NCI-H510A treated with DMSO at 0.1 percent for 48 hours (cell line): ENCODE measurements around the gene SLC39A12.

ENCODE experiments used
- DNase-seq: peaks from one replicate; lab custom pipeline; 2025; lab: John Stamatoyannopoulos, UW

SLC39A12 gene

DNA sequence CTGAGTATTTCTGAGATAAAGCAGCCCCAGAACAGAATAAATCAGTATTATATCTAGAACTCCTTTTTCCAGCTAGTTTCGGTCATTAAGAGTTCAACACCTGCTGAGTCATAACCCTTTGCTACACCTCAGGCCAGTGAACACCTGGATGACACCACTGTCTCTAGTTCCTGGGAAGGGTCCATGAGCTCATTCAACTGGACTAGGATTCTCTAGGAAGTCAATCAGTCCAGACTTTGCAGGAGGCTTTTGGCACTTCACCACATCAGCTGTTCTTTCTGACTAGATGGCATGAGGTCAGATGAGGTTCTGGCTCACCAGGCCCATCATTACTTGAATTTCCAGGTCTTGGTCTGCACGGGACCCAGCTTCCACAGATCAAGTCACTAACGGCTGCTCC, 11.7 kb downstream of the SLC39A12 start:
- no peak for DNase-seq

DNA sequence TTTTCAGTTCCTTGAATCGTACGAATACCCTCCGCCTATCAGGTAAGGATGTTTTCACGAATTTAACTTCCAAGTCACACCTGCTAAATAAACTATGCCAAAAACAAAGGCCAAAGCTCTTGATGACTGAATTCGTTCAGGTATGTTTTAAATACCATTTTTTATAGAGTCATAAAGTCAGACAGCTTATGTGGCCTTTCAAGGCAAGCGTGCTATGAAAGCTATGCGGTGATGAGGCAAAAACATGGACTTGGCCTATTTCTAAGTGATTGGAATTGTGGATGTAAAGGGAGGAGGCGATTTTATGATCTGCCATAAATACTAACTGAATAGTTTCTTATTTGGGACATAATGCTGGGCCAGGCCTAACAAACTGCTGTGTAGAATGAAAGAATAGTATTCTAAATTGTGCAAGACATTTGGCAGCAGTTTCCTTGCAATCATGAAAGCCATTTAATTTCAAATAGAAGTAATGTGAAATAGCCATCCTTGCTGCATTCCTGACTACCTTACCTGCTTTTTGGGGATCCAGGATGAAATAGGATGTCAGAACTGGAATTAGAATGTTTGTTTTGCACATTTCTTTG, 14.0 kb downstream of the SLC39A12 start:
- DNase-seq, result no peak

DNA sequence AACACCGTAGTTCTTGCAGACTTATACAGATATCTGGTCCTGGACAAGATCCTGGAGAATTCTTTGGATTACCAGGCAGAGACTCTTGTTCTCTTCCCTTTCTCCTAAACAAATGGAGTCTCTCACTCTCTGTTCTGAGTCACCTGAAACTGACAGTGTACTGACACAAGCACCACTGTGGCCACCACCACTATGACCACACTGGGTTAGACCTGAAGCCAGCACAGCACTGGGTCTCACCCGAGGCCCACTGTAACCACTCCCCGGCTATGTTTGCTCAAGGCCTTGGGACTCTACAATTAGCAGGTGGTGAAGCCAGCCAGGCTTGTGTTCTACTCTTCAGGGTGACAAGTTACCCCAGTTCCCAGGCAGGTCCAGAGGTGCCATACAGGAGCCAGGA, 22.8 kb downstream of the SLC39A12 start:
- no peak for DNase-seq

DNA sequence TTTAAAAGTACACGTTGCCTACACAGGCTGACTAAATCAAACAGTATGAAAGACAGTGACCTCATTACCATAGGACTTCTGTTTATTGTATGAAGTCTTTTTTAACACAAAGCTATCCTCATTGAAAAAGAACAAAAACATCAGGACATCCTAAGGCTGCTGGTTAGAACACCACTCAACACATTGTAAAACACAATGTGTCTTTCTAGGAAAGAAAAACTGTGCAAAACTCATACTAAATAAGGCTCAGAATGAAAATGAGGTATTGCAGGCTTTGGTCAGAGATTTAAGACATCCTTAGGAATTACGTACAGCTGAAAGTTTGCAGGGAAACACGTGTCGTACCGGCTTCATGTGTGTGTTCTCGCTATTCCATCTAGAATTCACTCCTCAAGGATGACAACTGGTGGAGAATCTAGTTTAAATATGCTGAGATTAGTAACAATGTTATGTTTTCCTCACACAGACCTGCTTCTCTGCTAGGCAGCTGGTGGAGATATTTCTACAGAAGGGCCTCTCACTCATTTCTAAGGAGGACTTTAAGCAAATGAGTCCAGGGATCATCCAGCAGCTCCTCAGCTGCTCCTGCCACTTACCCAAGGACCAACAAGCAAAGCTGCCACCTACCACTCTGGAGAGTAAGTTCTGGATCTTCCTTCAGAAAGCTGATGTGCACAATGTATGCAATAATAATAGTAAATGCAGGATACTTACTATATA, 29.3 kb downstream of the SLC39A12 start:
- DNase-seq, result no peak

DNA sequence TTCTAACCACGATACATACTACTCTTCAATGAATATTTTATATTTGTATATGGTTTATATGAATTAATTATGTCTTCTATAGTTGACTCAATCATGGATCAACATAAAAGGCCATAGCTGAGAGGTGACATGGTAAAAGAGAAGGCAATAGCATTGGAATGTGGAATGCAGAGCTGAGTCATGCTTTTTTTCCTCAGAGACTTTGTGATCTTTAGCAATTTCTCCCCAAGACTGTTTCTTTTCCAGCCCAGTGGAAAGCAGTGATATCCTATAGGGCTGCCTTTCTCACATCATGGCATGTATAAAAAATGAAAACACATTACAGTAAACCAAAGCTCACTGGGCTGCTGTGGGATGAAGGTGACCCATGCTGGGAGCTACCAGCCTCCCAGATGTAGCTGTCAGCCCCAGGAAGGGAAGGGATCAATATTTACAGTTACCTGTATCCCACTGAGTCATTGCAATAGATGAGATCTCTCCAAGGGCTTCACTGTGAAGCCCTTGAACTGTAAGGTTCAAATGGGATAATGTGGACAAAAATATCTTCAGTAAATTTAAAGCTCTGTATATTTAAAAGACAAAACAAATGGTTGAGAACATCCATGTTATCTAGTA, 30.2 kb downstream of the SLC39A12 start:
- no peak for DNase-seq

DNA sequence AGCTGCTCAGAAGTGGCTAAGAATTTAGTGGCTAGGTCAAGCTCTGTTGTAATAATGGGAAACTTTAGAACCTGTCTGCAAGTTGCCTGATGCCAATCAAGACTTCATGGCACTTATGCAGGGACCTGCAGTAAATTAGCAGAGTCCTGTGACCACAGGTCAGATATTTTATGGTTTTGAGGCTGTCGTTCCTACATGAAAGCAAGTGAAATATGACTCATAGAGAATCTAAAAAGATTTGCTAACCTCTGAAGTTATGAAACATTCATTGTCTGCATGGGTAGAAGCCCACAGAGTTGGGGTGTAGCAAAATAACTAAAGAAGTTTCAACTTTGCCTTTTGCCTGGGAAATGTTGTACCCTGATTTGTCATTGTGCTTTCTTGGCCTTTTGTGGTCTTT, 32.3 kb downstream of the SLC39A12 start:
- no peak for DNase-seq

DNA sequence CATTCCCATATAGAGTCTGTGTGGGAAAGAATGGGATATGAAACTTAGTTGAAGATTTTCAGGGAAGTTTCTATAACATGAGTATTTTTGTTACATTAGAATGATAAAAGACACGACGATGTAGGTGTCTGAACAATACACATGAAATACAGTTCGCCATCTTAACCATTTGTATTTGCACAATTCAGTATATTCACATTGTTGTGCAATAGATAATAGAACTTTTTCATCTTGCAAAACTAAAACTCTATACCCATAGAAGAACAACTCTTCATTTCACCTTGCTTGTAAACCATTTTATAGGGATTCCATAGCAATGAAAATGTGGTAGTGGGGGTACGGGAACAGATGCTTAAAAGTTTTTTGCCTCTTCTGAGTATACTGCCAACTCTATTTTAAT, 32.8 kb downstream of the SLC39A12 start:
- DNase-seq, result no peak

DNA sequence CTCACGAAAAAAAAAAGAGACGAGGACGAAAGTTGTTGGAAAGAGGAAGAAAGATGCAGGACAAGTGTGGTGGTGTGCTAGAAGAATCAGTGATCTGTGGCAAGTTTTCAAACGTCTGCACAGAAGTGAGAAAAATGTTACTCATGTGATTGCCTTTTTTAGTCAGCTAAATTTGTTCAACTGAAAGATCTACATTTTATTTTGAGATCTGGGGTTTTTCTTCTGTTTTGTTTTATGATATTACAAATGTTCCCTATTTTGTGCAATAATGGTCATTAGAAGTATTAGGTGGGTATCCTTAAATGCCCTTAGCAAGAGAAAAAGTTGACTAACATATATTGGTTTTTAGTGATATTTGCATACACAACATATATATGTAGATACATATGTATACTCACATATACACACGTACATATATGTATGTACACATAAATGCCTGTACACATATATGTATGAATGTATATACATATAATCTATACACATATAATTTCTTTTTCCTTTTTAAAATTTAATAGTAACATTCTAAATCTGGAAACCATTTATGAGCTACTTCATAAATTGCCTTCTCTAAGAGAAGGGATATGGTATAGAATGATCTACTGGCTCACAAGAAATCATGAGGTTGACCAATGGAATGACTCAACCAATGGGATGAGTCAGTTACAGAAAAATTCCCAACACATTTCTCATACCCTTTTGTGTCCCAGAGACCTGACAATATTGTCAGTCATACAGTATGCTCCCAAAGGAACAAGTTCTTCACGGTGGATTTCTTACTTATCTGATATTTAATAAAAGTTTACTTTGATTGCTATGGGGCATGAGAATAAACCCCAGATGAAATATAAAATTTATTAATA, 38.4 kb downstream of the SLC39A12 start:
- DNase-seq, result no peak

DNA sequence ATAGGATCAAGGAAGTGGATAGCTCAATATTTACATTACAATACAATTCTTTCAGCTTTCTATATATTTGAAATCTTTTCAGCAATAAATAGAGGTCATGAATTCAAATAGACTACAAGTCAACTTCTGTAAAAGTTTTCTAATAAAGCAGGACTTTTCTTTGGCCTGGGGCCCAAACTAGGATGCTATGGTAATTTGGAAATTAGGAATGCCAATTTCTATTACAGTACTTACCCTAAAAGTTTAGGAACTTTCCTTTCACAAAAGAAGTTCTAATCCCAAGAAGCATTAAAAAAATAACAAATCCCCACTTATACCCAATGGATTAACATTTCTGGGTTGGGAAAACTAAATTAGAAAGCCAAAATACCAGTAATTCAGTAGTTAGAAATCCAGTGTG, 40.5 kb downstream of the SLC39A12 start:
- DNase-seq, result no peak

DNA sequence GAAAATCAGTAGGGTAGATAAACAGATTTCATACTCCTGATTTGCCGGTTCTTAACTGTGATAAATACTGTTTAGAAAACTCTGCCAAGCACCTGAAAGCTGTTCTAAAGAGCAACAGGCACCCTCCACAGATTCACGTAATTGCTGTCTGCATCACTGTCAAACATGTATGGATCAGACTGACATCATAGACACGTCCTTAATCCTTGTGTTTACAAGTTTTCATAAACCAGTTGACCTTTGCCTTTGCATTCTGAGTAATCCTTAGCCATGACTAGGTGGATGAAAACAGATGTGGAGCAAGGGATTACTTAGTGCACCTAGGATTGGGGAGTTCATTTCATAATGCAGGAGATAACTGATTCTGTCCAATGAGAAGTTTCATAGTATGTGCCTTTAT, 41.6 kb downstream of the SLC39A12 start:
- no peak for DNase-seq

DNA sequence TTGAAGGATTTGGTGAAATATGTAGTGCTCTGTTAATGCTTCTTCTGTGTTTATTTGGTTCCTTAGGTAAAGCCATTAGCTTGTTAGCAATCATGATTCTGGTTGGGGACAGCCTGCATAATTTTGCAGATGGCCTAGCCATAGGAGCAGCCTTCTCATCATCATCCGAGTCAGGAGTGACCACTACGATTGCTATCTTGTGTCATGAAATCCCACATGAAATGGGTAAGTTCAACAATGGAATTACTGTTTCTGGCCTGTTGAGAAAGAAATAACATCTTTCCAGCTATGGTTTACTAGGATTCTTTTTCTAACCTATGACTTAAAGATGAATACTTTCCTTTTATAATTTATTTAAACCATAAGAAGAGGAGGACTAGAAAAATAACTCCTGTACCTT, 48.9 kb downstream of the SLC39A12 start:
- DNase-seq, result no peak

DNA sequence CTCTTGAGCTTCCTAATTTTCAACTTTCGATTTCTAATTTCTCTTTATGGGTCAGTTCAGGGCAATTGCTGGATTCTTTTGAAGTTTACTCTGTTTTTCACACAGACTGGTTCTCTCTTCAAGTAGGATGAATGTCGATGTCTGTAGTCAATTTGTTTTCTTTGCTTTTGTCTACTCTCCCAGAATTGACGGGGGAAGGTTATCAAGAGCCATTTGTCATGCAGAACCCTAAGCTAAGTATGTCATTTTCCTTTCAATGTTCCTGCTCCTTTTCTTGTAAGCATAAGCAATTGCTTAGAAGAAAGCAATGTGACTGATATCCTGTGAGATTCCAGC, 53.7 kb downstream of the SLC39A12 start:
- no peak for DNase-seq

DNA sequence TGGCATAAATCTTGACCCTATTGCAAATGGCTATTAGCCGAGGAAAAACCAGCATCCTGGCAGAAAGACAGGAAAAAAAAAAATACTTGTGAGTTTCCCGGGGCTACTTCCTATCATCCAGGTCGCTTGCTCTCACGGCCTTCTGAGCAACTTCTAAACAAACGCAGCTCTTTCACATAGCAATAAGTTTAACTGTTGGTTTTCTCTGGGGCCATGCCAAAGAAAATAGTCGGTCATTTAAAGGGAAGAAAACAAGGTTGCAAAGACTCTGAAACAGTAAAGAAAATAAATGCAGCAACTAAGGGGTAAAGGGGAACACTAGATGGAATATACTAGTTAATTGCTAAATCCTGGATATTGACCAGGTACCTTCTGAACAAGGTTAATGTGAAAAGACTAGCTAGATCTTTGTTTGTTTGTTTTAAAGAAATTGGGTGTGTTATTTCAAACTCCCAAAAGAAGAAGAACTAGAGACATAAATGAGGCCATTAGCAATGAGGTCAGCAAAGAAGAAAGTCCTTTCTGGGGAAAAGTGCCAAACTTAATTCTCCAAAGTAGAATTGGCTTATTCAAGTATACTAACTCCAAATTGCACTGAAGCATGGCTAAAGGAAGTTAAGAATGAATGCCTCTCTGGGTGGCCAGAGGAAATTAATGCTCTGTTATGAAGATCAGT, 54.2 kb downstream of the SLC39A12 start:
- DNase-seq, result no peak

DNA sequence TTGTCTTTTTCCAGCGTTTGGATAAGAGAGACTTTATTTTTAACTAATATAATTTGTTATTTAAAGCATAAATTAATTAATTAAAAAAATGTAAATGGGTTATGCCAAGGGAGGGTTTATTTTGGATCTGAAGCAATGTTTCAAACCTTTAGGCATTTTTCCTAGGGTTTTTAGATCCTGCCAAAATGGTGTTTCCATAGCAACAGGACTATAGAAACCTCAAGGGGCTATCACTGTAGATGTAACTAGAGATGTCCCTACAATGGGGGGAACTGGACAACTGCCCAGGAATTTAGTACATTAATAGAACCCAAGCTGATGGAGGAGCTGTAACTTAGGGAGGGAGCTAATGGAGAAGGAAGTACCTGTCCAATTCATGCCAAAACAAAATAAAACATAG, 57.3 kb downstream of the SLC39A12 start:
- DNase-seq, result no peak

DNA sequence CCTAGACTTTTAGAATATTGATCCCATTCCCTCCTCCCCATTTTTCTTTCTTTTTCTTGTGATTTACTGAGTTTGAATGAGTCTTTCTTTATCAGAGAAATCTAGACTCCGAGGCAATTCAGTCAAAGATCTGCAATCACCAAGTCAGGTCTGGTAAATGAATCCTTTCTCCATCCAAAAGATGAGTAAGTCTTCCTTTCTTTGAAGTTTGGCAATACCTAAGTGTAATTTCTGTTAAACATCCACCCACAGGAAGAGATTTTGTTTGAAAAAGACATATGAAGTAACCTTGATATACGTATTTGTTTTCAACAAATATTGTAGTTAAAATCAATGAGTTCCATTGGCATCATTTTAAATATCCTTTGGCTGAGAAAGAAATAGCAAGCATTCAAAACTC, 58.3 kb downstream of the SLC39A12 start:
- no peak for DNase-seq

DNA sequence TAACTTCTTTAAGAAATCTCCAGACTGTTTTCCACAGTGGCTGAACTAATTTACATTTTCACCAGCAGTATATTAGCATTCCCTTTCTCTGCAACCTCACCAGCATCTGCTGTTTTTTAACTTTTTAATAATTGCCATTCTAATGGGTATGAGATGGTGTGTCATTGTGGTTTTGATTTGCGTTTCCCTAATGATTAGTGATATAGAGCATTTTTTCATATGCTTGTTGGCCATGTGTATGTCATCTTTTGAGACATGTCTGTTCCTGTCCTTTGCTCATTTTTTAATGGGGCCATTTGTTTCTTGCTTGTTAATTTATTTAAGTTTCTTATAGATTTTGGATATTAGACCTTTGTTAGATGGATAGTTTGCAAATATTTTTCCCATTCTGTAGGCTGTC, 68.8 kb downstream of the SLC39A12 start:
- DNase-seq, result no peak

DNA sequence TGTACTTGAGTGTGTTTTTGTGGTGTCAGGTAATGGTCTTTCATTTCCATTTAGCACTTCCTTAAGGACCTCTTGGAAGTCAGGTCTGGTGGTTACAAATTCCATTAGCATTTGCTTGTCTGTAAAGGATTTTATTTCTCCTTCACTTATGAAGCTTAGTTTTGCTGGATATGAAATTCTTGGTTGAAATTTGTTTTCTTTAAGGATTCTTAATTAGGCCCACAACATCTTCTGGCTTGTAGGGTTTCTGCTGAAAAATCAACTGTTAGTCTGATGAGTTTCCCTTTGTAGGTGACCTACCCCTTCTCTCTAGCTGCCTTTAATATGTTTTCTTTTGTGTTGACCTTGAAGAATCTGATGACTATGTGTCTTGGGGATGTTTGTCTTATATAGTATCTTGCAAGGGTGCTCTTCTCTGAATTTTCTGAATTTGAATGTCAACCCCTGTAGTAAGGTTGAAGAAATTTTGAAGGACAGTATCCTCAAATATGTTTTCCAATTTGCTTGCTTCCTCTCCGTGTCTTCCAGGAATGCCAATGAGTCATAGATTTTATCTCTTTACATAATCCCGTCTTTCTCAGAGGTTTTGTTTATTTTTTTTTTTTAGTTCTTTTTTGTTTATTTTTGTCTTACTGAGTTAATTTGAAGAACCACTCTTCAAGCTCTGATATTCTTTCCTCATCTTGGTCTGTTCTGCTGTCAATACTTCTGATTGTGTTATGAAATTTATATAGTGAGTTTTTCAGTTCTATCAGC, 70.2 kb downstream of the SLC39A12 start:
- no peak for DNase-seq

DNA sequence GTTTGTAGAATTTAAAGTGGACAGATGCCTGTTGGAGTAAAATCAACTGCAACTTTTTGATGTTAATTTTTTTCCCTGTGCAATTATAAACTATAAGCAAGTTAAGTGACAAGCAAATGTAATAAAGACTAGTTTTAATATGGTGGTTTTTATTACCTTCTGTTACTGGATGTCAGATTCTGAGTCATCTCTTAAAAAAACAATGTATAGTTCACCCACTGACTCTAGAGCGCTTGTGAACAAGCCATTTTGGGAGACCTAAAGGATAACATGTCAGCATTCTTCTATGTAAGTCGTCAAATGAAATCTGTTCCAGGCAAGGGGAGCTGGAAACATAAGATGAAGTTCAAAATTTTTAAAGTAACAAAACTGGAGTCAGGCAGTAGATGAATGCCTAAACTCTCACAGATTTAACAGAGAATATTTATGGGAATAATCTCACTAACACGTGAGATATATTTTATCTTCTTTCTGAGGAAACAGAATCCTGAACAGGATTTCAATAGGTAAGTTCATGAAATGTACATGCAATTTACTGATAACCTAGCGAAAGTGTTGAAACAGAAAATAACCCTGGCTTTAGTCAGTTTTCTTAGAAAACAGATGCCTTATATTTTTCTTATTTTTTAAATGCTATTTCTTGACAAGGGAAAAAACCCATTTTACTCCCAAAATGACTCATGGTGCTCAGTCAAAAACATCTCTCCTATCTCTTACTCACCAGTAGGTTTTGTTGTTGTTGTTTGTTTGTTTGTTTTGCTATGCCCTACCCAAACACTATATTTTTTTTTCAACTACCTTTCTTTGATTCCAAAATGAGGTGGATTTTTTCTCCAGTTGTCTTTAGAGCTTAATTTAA, 91.7 kb downstream of the SLC39A12 start:
- no peak for DNase-seq

DNA sequence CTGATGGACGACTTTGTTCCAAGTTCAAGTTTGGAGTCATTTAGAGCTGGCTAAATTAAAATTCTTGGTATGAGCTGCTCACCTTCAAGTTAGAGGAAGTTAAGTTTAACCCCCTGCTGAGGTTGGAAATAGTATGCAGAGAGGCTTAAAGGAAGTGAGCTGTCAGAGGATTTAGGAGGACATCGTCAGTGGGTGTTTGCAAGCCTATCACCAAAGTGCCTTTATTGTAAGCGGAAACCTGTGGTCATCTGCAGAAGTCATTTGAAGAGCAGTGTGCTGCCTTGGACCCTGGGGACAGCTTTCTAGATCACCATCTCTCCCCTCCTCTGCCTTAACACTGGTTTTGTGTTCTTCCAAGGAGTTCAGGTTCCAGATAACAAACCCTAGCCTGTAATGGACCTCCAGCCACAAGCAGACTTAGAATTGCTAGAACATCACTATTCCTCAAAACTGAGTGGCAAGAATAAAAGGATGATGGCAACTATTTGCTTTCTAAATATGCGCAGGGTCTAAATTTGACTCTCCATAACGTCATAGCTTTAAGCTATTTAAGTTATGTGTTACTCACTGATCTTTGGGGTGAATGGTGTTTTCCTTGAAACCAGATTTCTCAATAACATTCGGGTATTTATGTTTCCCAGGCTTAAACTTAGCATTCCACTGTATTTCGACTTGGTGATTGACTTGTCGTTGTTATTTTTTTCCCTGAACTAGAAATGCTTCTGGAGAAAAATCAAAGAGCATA, 93.4 kb downstream of the SLC39A12 start:
- DNase-seq, result no peak

DNA sequence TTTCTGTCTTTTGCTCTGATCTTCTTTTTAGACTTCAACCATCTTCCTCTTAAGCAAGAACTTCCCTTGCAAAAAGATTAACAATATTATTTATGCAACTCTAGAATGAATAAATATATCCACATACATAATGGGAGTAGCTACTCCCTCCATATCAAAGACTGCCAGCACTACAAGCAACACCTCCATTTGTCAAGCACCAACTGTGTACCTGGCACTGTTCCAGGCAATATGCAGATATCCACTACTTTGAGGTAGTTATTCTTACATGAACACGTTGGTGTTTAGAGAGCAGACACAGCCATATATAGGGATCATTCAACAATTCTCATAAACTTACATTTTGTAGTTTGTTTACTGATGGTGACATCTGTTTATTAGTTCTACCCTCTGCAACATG, 104.9 kb downstream of the SLC39A12 start:
- no peak for DNase-seq
